ENCODE measurements around the gene GPR26. TPM values are rescaled to one million over a fixed set of nuclear protein-coding genes. Genes with fewer than 3 reads are reported as not detected.

GPR26 gene
- total and polyA plus RNA-seq, 8 donors = not detected

DNA sequence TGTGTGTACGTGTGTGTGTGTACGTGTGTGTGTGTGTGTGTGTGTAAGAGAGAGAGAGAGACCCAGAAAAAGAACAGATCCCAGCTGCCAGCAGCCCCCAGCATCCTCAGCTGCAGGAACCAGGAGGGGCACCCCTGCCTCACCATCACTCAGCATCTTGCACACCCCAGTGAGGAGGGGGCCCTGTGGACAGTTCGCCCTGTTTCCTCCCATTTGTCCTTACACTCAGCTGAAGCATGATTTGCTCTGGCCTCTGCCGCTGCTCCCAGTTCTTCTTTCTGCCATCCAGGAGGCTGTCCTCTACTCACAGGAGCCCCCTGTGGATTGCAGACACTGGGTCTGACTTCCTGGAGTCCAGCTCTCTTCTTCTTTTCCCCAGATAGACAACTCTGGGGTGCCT, 9.7 kb downstream of the GPR26 start:
- Histone ChIP-seq H3K36me3 (no peaks in the 10 kb centered on the region), H3K27ac (no peak overlapping the region), H3K4me1 (no peaks in the 10 kb centered on the region), H3K27me3 (peaks cover 0 to 32% (median 0%) of the 10 kb centered on the region in 3 donors), H3K4me3 (no peak overlapping the region), H3K9me3 (no peaks in the 10 kb centered on the region)
- TF ChIP-seq EP300 (IDR thresholded peaks at IDR 0.05) = no peak
- DNase-seq = no peak
- 31 to 59% (median 43%) methylated on average over 4 of the region's 4 CpGs for WGBS, 5 donors
- intact Hi-C loops (cut with DNase I; ENCODE audit: low total_unique reads) = no loop called here

- no peaks in the 10 kb centered on the region for H3K4me1 ChIP-seq
- H3K36me3 ChIP-seq = no peaks in the 10 kb centered on the region
- WGBS, 5 donors = 64 to 74% (median 68%) methylated on average over 5 to 6 of the region's 6 CpGs
- H3K27ac ChIP-seq = no peak overlapping the region
- DNase-seq = no peak
- no peak overlapping the region for H3K4me3 ChIP-seq
- intact Hi-C loops (cut with DNase I; ENCODE audit: low total_unique reads) = no loop called here
- TF ChIP-seq POLR2AphosphoS5 (IDR thresholded peaks at IDR 0.05) = no peak
- TF ChIP-seq, protein P1, sequence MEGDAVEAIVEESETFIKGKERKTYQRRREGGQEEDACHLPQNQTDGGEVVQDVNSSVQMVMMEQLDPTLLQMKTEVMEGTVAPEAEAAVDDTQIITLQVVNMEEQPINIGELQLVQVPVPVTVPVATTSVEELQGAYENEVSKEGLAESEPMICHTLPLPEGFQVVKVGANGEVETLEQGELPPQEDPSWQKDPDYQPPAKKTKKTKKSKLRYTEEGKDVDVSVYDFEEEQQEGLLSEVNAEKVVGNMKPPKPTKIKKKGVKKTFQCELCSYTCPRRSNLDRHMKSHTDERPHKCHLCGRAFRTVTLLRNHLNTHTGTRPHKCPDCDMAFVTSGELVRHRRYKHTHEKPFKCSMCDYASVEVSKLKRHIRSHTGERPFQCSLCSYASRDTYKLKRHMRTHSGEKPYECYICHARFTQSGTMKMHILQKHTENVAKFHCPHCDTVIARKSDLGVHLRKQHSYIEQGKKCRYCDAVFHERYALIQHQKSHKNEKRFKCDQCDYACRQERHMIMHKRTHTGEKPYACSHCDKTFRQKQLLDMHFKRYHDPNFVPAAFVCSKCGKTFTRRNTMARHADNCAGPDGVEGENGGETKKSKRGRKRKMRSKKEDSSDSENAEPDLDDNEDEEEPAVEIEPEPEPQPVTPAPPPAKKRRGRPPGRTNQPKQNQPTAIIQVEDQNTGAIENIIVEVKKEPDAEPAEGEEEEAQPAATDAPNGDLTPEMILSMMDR (IDR thresholded peaks at IDR 0.05) = no peak
- no peak for TF ChIP-seq POLR2A (IDR thresholded peaks at IDR 0.05)
- TF ChIP-seq EP300 (IDR thresholded peaks at IDR 0.05) = no peak
- no peaks in the 10 kb centered on the region for H3K9me3 ChIP-seq
- peaks cover 0 to 23% (median 0%) of the 10 kb centered on the region in 3 donors for H3K27me3 ChIP-seq
Measured at GRCh38 chr10:123677556-123677955, 11.4 kb downstream of the GPR26 start.

GRCh38 chr10:123678376-123678775, 12.2 kb downstream of the GPR26 start:
- TF ChIP-seq POLR2A (IDR thresholded peaks at IDR 0.05) (no peak), POLR2AphosphoS5 (IDR thresholded peaks at IDR 0.05) (no peak), EP300 (IDR thresholded peaks at IDR 0.05) (no peak)
- TF ChIP-seq, protein P1 (IDR thresholded peaks at IDR 0.05) = no peak
- no peak overlapping the region for H3K27ac ChIP-seq
- 27 to 61% (median 51%) methylated on average over 2 to 5 of the region's 5 CpGs for WGBS, 5 donors
- H3K9me3 ChIP-seq = no peaks in the 10 kb centered on the region
- H3K4me1 ChIP-seq = no peaks in the 10 kb centered on the region
- DNase-seq = no peak
- H3K4me3 ChIP-seq = no peak overlapping the region
- no peaks in the 10 kb centered on the region for H3K36me3 ChIP-seq
- intact Hi-C loops (cut with DNase I; ENCODE audit: low total_unique reads) = no loop called here
- peaks cover 0 to 23% (median 0%) of the 10 kb centered on the region in 3 donors for H3K27me3 ChIP-seq

DNA sequence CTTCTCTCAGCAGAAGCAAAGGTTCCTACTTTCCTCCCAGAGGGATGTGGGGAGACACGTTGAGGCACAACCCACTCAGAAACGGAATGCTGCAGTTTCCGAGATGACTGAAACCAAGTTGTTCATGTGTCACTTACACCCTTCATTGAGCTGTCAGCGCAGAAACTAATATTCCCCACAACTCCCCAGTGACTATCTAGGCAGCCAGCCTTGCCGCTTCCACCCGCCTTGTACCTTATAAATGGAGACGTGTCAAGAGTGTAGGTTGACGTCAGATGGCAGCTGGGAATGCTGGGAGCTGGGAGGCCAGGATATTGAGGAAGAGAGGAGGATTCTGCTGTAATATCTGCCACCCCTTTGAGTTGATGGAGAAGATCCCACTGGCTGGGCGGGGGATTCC, 15.1 kb downstream of the GPR26 start:
- no peak for TF ChIP-seq POLR2AphosphoS5 (IDR thresholded peaks at IDR 0.05)
- no peak for TF ChIP-seq POLR2A (IDR thresholded peaks at IDR 0.05)
- TF ChIP-seq, protein P1 (IDR thresholded peaks at IDR 0.05) = no peak
- TF ChIP-seq EP300 (IDR thresholded peaks at IDR 0.05) = no peak
- H3K4me1 ChIP-seq = no peaks in the 10 kb centered on the region
- intact Hi-C loops (cut with DNase I; ENCODE audit: low total_unique reads) = no loop called here

GRCh38 chr10:123682477-123682876, 16.3 kb downstream of the GPR26 start:
- intact Hi-C loops (cut with DNase I; ENCODE audit: low total_unique reads) = no loop called here
- H3K27ac ChIP-seq = no peak overlapping the region
- no peak overlapping the region for H3K4me3 ChIP-seq
- H3K36me3 ChIP-seq = no peaks in the 10 kb centered on the region
- no peaks in the 10 kb centered on the region for H3K9me3 ChIP-seq
- no peak for DNase-seq
- no peaks in the 10 kb centered on the region for H3K4me1 ChIP-seq
- TF ChIP-seq, protein P1 (IDR thresholded peaks at IDR 0.05) = no peak
- no peak for TF ChIP-seq POLR2A (IDR thresholded peaks at IDR 0.05)
- peaks cover 0 to 19% (median 0%) of the 10 kb centered on the region in 3 donors for H3K27me3 ChIP-seq
- WGBS, 5 donors = 89 to 96% (median 91%) methylated on average over 2 of the region's 2 CpGs

More for the DNA sequence above, 15.1 kb downstream of the GPR26 start:
- H3K36me3 ChIP-seq = no peaks in the 10 kb centered on the region
- H3K27me3 ChIP-seq = peaks cover 0 to 25% (median 0%) of the 10 kb centered on the region in 3 donors
- H3K27ac ChIP-seq = no peak overlapping the region
- no peaks in the 10 kb centered on the region for H3K9me3 ChIP-seq
- WGBS, 5 donors = 78 to 83% (median 79%) methylated on average over 9 of the region's 9 CpGs
- H3K4me3 ChIP-seq = no peak overlapping the region
- no peak for DNase-seq
